GM18502 (cell line): ENCODE measurements around the gene MAGED2.
"Not testable (repeated sequence)": the region's sequence is repeated elsewhere in the genome, so short reads cannot be mapped to it uniquely, and the experiment has no call there.

Source experiments
- ATAC-seq: cut with Tn5 transposase; IDR thresholded peaks from one replicate; pipeline ENCODE4 v1.9.1; 2021; ENCODE audit warnings: mild to moderate bottlenecking; ENCODE audit not compliant: unreplicated experiment, poor library complexity

MAGED2 gene

DNA sequence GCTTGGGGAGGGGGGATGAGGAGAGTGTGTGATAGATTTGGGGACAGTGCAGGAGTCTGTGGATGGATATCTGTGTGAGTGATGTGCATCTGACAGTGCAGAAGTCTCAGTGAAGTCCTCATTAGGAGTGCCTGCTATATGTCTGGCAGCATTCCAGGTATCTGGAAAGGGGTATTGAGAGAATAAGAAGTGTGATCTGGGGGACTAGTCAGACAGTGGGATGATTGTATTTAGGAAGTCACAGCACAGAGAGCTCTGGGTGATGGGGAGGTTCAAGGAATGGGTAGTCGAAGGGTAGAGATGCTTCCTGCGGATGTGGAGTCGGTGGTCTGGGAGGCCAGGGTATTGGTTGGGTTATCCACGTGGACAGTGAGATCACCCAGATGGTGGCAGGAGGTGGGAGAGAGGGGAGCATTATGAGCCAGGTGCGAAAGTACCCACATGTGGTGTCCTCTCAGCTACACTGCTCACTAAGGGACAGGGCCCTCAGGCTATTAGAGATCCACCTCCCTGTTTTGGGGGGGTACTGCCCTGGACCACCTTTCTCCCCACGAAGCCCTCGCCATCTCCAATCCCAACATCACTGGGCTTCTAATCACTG, 9.8 kb downstream of the MAGED2 start:
- ATAC-seq = no peak

DNA sequence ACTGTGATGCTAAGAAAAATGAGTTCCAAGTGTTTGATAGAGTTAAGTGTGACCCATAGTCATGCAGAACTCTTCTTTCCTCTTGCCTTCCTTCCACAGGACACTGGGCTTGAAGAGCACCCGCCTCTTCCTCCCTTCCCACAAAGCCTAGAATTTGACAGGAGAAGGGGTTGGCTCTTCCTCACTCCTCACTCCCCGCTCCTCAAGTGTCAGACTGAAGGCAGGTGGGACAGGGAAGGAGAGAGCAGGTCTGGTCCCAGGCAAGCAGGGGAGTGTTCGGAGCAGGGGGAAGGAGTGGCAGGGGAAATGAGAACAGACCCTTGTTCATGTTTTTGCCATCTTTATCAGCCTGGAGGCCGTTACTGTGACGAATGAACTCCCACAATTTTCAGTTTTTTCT, 10.7 kb downstream of the MAGED2 start:
- no peak for ATAC-seq

DNA sequence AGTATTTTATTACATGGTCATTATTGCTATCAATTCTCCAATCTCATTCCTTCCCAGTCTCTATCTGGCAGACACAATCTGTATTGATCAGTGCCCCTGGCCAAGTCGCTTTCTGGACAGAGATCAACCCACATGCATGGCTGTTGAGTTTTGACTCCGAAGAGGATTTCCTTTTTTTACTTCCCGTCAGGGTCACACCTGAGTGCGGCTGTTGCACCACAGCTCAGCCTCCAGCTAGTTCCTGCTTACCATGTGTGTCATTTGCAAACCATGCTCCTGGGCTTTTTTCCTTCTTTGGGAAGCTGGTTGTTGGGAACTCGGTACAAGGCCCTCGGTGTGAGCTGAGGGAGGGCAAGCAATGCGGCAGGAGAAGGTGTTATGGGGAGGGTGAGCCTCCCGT, 11.7 kb downstream of the MAGED2 start:
- ATAC-seq = no peak

DNA sequence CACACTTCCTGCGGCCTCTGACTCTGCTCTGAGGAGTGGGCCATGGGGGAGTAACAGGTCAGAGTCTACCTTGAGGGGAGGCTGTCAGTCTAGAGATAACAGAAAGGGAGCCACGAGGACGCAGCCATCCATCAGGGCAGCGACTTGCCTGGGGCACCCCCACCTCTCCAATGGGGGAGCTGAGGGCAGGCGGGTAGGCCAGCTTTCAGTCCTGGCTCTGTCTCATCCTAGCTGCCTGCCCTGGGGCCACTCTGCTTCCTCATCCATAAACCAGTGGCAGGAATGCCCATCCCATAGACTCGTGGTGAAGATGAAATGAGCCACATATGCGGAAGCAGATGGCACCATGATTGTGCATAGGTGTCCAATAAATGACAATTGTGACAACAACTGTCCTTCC, 13.2 kb downstream of the MAGED2 start:
- no peak for ATAC-seq

DNA sequence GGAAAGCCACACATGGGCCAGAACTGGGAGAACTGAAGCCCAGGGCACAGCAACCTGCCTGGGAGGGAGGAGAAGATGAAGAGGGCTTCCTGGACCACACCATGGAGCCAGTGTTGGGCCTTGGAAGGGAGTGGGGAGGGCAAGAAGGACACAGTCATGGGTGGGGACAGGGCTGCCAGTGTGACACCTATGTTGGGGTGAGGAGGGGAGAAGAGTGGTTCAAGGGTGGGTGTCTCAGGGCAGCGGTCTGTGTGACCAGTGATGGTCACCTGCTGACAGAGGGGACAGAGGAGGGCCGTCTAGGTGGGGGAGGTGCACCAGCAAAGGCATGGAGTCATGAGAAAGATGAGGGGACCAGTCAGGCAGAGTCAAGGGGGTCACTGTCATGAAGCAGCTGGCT, 13.8 kb downstream of the MAGED2 start:
- ATAC-seq = no peak

DNA sequence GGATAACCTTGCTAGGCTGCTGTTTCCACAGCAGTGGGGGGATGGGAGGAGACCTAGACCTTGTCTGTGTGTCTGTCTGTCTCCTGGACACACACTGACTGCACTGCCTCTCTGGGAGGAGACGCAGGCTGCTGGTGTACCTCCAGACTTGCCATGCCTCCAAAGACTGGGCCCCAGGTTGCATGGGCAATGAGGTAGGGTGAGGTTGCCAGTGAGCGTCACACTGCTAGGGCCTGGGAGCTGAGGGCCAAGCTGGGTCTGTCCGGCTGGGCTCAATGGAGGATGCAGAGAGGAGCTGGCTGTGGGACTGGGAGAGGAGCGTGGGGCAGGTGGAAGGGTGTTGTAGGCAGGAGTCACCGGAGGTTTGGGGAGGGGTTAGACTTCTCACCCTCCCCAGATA, 16.6 kb downstream of the MAGED2 start:
- no peak for ATAC-seq

DNA sequence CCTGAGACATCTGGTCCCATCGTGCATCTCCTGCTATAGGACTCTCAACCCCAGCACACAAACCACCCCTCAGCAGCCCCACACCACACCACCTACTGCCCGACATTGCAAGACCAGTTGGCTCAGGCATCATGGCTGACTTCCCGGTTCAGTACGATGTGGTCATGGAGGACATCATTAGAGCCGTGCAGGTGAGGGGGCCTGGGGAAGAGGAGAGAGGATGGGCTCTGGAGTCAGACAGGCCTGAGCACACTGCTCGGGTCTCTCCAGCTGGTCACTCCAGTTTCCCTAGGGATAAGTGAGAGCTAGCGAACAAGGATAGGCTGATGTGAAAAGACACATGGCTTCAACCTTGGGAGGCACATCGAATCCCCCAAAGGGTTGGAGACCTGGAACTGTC, 17.2 kb downstream of the MAGED2 start:
- no peak for ATAC-seq

DNA sequence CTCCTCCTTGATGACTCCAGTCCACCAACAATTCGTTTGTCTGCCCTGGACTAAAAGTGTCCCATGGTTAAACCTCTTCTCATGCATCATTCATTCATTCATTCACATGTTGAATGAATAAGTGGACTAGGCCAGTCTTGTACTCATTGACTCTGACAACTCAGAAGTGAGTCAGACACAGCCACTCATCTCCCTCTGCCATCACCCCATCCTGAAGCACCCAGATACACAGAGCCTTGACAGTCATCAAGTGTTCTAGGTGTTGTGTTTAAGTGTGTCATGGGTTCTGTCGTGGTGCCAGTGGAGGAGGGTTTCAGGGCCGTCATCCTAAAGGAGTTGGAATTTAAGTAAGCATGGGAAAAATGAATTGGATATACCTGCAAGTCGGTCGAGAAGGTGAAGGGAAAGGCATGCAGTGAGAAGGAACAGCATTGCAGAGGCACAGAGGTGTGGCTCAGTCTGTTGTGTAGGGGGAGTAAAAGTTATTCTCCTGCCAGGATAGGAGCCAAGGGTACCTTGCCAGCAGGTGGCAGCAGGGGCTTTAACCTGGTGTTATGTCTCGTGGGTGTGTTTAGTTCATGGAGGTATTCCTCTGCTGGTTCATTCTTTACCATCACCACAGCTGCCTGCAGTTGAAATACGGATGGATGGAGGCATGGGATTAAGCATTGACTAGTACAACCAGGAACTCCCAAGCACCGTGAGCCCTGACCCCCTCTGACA, 18.3 kb downstream of the MAGED2 start:
- no peak for ATAC-seq

DNA sequence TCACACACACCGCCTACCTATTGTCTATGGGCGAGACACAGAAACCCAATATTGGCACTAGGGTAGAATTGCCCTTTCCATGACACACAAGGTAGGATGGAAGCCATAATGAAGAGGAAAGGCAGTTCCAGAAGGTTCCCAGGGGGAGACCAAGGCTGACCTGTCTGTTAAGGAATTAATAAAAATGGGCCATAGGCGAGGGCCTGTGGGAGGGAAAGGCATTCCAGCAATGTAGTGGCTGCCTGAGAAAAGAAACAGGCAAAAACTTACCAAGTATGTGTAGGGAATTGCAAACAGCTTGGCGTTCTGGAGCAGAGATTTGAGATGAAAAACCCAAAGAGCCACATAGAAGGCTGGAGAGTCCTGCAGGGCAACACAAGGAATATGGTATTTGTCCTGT, 19.1 kb downstream of the MAGED2 start:
- ATAC-seq = no peak

DNA sequence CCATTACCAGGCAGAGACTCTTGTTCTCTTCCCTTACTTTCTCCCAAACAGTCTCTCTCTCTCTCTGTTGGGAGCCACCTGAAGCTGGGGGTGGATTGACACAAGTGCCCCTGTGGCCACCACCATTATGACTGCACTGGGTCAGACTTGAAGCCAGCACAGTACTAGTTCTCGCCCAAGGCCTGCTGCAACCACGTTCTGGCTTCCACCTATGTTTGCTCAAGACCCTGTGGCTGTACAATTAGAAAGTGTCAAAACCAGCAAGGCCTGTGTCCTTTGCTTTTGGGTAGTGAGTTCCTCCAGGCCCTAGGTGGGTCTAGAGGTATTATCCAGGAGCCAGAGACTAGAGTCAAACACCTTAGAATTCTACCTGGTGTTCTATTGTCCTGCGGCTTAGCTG, 31.0 kb downstream of the MAGED2 start:
- no peak for ATAC-seq

DNA sequence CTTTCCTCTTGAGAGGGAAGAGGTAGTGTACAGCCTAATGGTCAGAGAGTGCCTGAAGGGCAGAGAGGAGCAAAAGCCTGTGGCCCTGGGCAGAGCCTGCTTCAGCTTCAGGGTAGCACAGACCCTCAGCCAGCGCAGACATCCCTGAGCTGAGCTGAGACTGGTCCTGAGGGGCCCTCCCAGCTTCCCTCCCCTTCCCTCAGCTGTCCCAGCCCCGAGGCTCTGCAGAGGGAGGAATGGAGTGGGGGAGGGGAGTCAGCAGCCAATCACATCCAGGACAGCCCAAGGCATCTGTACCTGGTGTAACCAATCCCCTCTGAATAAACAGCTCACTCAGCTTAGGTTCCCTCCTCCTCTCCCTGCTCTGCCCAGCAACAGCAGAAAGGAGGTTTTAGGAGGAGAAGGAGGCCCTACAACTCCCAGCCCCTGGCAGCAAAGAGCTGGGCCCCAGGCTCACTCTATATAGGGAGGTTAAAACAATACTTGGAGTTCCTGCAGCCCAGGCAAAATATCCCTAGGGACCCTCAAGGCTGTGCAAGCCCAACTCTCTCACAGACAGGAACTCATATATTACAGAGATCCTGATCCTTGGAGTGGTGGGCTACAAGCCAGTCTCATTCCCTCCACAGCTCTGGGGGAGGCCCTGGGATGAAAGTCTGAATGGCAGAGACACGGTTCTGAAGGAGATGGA, 33.8 kb downstream of the MAGED2 start:
- not testable (repeated sequence) for ATAC-seq

DNA sequence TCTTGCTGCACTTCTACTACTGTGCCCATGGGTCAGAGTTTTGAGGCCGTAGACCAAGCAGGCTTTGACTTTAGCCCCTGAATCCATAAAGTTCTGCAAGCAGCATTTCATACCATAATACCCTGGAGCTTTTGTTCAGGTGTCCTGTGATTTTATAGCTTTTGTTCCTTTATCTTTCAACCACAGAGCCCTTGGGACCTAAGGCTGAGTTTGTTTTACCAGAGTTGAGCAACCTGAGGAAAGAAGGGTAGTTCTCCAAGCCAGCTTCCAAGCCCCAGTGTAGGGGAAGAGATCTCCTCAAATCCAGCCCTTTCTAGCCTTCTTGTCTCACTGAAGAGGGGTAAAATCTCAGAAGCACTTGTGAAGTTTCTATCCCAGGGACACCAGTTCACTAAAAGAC, 35.1 kb downstream of the MAGED2 start:
- no peak for ATAC-seq

DNA sequence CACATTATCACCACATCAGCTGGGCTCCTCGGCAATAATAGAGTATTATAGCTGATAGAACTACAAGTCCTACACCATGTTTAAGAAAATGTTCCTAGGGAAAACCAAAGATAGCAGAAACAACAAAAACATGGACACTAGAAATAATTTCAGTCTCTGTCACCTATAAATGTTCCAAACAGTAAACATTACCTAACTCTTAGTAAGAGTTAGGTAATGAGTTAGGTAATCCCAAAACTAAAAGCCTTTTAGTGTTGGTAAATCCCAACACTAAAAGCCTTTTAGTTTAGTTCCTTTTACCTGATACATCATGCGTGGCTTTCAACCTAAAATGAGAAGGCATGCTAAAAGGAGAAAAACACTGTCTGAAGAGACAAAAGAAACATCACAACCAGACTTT, 35.5 kb downstream of the MAGED2 start:
- no peak for ATAC-seq

DNA sequence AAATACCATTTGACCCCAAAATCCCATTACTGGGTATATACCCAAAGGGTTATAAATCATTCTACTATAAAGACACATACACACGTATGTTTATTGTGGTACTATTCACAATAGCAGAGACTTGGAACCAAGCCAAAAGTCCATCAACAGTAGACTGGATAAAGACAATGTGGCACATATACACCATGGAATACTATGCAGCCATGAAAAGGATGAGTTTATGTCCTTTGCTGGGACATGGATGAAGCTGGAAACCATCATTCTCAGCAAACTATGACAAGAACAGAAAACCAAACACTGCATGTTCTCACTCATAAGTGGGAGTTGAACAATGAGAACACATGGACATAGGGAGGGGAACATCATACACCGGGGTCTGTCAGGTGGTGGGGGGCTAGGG, 40.2 kb downstream of the MAGED2 start:
- not testable (repeated sequence) for ATAC-seq

DNA sequence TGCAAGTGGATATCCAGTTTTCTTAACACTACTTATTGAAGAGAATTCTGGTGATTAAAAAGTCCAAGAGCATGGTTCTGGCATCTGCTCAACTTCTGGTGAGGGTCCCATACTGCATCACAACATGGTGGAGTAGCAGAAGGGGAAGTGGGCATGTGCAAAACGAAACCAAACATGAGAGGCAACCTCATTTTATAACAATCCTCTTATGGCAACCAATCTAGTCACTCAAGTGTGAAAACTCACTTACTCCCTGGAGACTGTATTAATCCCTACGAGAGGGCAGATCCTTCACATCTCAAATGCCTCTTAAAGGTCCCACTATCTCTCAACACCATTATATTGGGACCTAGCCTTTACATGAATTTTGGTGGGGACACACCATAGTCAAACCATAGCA, 57.7 kb downstream of the MAGED2 start:
- ATAC-seq = no peak
